Heart right ventricle (tissue), 16 donors: ENCODE results near the gene TSPAN33. TPM values are rescaled to one million over a fixed set of nuclear protein-coding genes. Genes with fewer than 3 reads are reported as not detected.
A peak's percentile ranks its signal among the peaks of the same experiment; 100 is the strongest.
"Not testable (repeated sequence)": the region's sequence is repeated elsewhere in the genome, so short reads cannot be mapped to it uniquely, and the experiment has no call there.

Experiments
- ATAC-seq, 8 donors: fragments of 200-7000 bp; cut with Tn5 transposase; one replicate each; pipeline ENCODE4 v1.9.1; 2020; ENCODE audit warnings: mild to moderate bottlenecking in 8 of 8, moderate library complexity in 8 of 8, moderate number of reproducible peaks in 1 of 8
- DNase-seq, 2 donors: peaks; one replicate each; pipeline ENCODE4 v3.0.0-alpha.2; 2020
- H3K27ac ChIP-seq, 10 donors: fragments of 200-600 bp; sonication (generic) in 2 of 10; one replicate each; pipeline versions ENCODE4 v1.5.0 to v1.8.0; 2020 to 2022; ENCODE audit warnings: mild to moderate bottlenecking in 3 of 10
- H3K27me3 ChIP-seq, 7 donors: fragments of 200-600 bp; one replicate each; pipeline ENCODE4 v1.8.0; 2021 to 2022; ENCODE audit warnings: mild to moderate bottlenecking in 2 of 7
- H3K36me3 ChIP-seq, 9 donors: fragments of 200-600 bp; sonication (generic) in 1 of 9; one replicate each; pipeline versions ENCODE4 v1.5.0 to v1.8.0; 2020 to 2022; ENCODE audit warnings: mild to moderate bottlenecking in 2 of 9
- H3K4me1 ChIP-seq, 9 donors: fragments of 200-600 bp; sonication (generic) in 1 of 9; one replicate each; pipeline versions ENCODE4 v1.5.0 to v1.8.0; 2020 to 2022; ENCODE audit warnings: mild to moderate bottlenecking in 4 of 9
- H3K4me3 ChIP-seq, 10 donors: fragments of 200-600 bp; sonication (generic) in 2 of 10; one replicate each; pipeline versions ENCODE4 v1.5.0 to v1.8.0; 2020 to 2022; ENCODE audit warnings: mild to moderate bottlenecking in 7 of 10, moderate library complexity in 2 of 10
- H3K9me3 ChIP-seq, 11 donors: fragments of 200-600 bp in 10 of 11; sonication (generic) in 2 of 11; one replicate each; pipeline versions ENCODE4 v1.5.0 to v1.8.0; 2013 to 2022; ENCODE audit warnings: mild to moderate bottlenecking in 2 of 11, control low read depth in 1 of 11, moderate library complexity in 1 of 11
- CTCF ChIP-seq, 9 donors: fragments of 200-600 bp; sonication (generic) in 2 of 9; IDR thresholded peaks; one replicate each; pipeline versions ENCODE4 v1.5.0 to v1.8.0; 2021 to 2022; ENCODE audit warnings: antibody characterized with exemption in 9 of 9, mild to moderate bottlenecking in 5 of 9, moderate library complexity in 1 of 9
- WGBS, 2 donors: extraction: QIAGEN DNeasy Blood & Tissue Kit; methylation state at CpG; one replicate each; pipeline ENCODE4 v1.1.7; 2013; ENCODE audit warnings: inconsistent platforms in 1 of 2; 5-methylcytosine and 5-hydroxymethylcytosine counted together
- intact Hi-C, 10 donors: fragments of 100-400 bp; cut with DNase I; formaldehyde crosslinking; loops; one replicate each; pipeline versions ENCODE4 v1.11.1 to v1.14.2; 2022
- polyA plus RNA-seq, 2 donors: library from polyadenylated mRNA; stranded (reverse); fragments of 200-250 nt; gene quantifications; one replicate each; pipeline ENCODE4 v1.2.3, GENCODE V29; 2013
- total RNA-seq, 10 donors: library from RNA; stranded (reverse); fragmentation: NEBNext Ultra II Directional in 3 of 10; extraction: Animal tissue kit (Norgen Biotek cat#: 25700) in 3 of 10; gene quantifications; one replicate each; pipeline versions ENCODE4 v1.2.1 to v1.2.4, GENCODE V29; 2021 to 2023
- donor health status: Arrhythmogenic right ventricular cardiomyopathy.
- donor health status: ischemic (EF 13 %, LVEDD 7.1; RV severe dilation, severe dysfunction).
- donor health status: healthy with polysubstance abuse.
- donor health status: DM: no; HTN: yes; CAD: no.
- donor health status: DM: no; HTN: no; CAD: no.
- donor health status: ischemic (EF 25% LVEDD 6.9; RV normal size, moderate dysfunction).
- donor health status: ischemic (EF 25% LVEDD 5.7; RV mildly dilated, moderate dysfunction).
- donor health status: healthy.
- donor health status: DM: yes; HTN: yes; CAD: no.
- donor health status: Ischemic cardiomyopathy.
- donor health status: ischemic (EF 35%, LVEDD 5.7; RV mildly dilated, moderate dysfunction).
- donor health status: nonischemic (EF 11% LVEDD 7.7; RV severe dilation, severe dysfunction).
- donor health status: DM: yes; HTN: yes; CAD: no.
- donor health status: PGD.
- donor health status: ischemic (EF 29% LVEDD 5.4; RV normal size, mild dysfunction).
- donor health status: nonischemic (EF 23%, LVEDD 6.1; RV moderate dilation, normal function).

Gene TSPAN33
- total and polyA plus RNA-seq, 12 donors = 2.8 to 13.1 (median 8.6) TPM

GRCh38 chr7:129218514-129219062, 74.1 kb downstream of the TSPAN33 start:
- peak; percentile 85 to 96 (median 89) for TF ChIP-seq CTCF (IDR thresholded peaks at IDR 0.05)
- intact Hi-C loops = loop anchor here (1.0 to 10.0 kb wide), 11 partner anchors 52 to 314 kb away; no protein-coding TSS in a partner anchor
- no peaks in the 10 kb centered on the region for H3K27me3 ChIP-seq
- no peaks in the 10 kb centered on the region for H3K9me3 ChIP-seq
- ATAC-seq = peak; percentile 81 to 95 (median 90)
- H3K4me3 ChIP-seq = no peak overlapping the region
- DNase-seq = peak; percentile 73 to 86
- H3K27ac ChIP-seq = no peak overlapping the region
- 11 to 13% methylated on average over 9 of the region's 9 CpGs for WGBS, 2 donors
- H3K4me1 ChIP-seq = peaks cover 0 to 13% (median 0%) of the 10 kb centered on the region in 9 donors
- H3K36me3 ChIP-seq = no peaks in the 10 kb centered on the region

- WGBS, 2 donors = 88 to 91% methylated on average over 4 of the region's 4 CpGs
- not testable (repeated sequence) for H3K4me3 ChIP-seq, H3K27ac ChIP-seq, DNase-seq, ATAC-seq, H3K36me3 ChIP-seq, H3K27me3 ChIP-seq, H3K9me3 ChIP-seq
- peaks cover 0 to 18% (median 3%) of the 10 kb centered on the region in 9 donors for H3K4me1 ChIP-seq
- intact Hi-C loops = loop anchor here in 9 of 10 donors (2.0 to 10.0 kb wide), 10 partner anchors 52 to 314 kb away; no protein-coding TSS in a partner anchor
Measured at GRCh38 chr7:129219166-129219565, 74.7 kb downstream of the TSPAN33 start.

Other genes with a start within 250 kb of the TSPAN33 start
- under 1 TPM; 0.09 to 0.42 (median 0.27) TPM for gene KCP, start 234.0 kb upstream of the TSPAN33 start, total RNA-seq
- gene KCP, start 234.0 kb upstream of the TSPAN33 start, polyA plus RNA-seq = under 1 TPM; 0.23 to 0.44 TPM
- 1 to 10 TPM in 6 of 10 donors, under 1 TPM in 4; 0.46 to 6.6 (median 1.4) TPM for gene IRF5, start 206.8 kb upstream of the TSPAN33 start, total RNA-seq
- 1 to 10 TPM; 1.3 to 2.8 TPM for gene IRF5, start 206.8 kb upstream of the TSPAN33 start, polyA plus RNA-seq
- gene TNPO3, start 89.6 kb upstream of the TSPAN33 start, total RNA-seq = 10 to 100 TPM; 26.3 to 37.7 (median 30.4) TPM
- gene TNPO3, start 89.6 kb upstream of the TSPAN33 start, polyA plus RNA-seq = 10 to 100 TPM in 1 of 2 donors, 1 to 10 TPM in 1; 8.0 to 17.5 TPM
- gene SMO, start 43.9 kb downstream of the TSPAN33 start, total RNA-seq = 1 to 10 TPM; 3.1 to 7.1 (median 4.9) TPM
- 1 to 10 TPM; 1.7 to 8.3 TPM for gene SMO, start 43.9 kb downstream of the TSPAN33 start, polyA plus RNA-seq
- 1 to 10 TPM; 4.6 to 7.7 (median 5.7) TPM for gene AHCYL2, start 80.3 kb downstream of the TSPAN33 start, total RNA-seq
- gene AHCYL2, start 80.3 kb downstream of the TSPAN33 start, polyA plus RNA-seq = 1 to 10 TPM; 2.5 to 2.9 TPM